Endometrial microvascular endothelial cells (primary cell): ENCODE data around the gene RSPO1. TPM values are rescaled to one million over a fixed set of nuclear protein-coding genes. Genes with fewer than 3 reads are reported as not detected.

Experiments
- in situ Hi-C: cut with HindIII; loops from 2 replicates; pipeline ENCODE4 v1.10.0; 2017; ENCODE audit warnings: low sequenced_read_pairs, low pct_unique_long_range_greater_than_20kb; ENCODE audit errors: inconsistent ontology term
- total RNA-seq: library from RNA; depleted of rRNA; stranded (reverse); fragments of >200 nt; gene quantifications from one replicate; pipeline ENCODE4 v1.2.3, GENCODE V29; 2015; ENCODE audit errors: inconsistent ontology term

RSPO1 gene
- total RNA-seq, 1 donor from 2014 or later: not detected

DNA sequence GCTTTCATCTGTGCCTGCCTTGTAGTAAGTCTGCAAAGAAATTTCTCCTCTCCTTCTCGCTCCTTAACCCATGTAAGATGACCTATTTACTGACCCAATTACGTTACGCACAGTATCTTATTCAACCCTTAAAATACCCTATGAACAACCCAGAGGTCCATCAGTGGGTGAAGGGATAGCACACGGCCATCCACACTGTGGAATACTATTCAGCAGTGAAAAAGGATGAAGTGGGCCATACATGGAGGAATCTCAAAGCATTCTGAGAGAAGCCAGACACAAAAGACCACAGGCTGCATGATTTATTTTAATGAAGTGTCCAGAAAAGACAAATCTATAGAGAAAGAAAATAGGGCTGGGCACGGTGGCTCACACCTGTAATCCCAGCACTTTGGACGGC lies 23.8 kb upstream of the RSPO1 start:
- in situ Hi-C loops: no loop called here

DNA sequence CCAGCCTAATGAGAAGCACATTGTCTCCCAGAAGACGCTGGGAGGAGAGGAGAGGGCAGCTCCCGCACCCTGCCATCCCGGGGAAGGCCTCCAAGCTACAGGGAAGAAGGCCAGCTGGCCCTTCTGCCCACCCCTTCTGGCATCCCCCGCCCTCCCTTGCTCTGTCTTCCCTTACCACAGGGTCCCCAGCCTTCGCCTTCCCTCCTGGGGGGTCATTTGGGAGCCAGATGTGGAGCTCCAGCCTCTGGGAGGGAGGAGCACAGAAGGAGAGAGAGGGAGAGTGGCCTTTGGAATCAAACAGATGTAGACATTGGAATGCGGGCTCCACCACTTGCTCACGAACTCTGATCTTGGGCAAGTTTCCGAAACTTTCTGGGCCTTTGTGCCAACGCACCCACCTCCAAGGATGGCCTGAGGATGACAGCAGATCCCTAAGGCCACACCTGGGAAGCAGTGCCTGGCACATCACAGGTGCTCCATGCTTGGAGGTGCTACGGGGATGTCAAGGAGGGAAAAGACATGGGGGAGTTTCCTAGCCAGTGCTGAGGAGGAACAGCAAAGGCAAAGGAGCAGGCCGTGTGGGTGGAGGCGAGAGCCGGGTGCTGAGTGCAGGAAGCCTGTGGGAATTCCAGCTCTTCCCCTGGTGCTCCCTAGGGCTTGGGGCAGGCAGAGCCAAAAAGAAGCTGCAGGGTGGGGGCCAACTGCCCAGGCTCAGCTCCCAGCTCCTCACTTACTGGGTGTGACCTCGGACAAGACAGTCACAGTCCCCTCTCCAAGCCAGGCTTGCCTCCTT lies 23.1 kb upstream of the RSPO1 start:
- in situ Hi-C loops: no loop called here

DNA sequence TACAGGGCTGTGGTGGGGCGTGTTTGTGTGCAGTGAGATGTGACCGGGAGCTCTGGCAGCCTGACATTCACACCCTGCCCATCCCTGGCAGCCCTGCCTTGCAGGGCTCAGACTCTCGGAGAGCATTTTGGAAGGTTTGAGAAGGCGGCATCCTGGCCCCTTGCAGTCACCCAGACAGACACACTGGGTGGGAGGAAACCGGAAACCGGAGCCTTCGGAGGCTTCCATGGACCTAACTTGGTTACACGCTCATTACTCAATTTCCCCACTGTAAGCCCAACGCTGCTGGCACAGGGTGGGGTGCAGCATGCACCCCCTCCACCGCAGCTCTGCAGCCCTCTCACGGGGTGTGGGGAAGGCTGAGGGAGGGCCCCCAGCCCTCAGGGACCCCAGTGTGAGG lies 22.2 kb upstream of the RSPO1 start:
- in situ Hi-C loops: no loop called here

DNA sequence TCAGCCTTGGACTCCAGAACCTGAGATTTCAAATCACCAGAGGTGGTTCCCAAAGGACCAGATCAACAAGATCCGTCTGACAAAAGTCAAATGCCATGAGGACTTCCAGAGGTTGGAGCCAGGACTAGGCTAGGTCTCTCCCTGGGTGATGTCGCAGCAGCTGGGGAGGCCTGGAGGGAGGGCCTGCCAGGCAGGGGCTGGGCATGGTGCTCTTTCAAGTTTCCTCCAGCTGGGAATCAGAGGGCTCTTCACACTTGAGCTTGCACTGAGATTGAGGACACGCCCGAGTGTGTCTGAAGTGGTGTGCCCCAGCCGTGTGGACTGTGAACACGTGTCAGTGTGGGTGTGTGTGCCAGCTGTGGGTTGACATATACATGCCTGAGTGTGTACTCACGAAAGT lies 21.3 kb upstream of the RSPO1 start:
- in situ Hi-C loops: no loop called here

DNA sequence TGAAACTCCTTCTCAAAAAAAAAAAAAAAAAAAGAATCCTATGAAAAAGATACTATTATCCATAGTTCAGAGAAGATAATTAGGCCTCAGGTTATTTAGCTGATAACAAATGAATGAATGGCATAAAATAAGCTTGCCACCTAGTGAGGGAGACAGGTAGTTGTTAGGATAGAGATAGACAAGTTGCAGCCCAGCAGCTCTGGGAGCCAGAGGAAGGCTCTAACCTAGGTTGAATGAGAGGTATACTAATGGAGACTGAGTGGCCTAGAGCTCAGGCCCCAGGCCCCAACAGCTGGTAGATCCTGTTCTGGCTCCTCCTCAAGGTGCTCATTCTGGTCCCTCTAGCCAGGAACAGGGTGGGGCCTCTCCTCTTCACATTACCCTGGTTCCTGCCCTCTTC lies 20.6 kb upstream of the RSPO1 start:
- in situ Hi-C loops: no loop called here

DNA sequence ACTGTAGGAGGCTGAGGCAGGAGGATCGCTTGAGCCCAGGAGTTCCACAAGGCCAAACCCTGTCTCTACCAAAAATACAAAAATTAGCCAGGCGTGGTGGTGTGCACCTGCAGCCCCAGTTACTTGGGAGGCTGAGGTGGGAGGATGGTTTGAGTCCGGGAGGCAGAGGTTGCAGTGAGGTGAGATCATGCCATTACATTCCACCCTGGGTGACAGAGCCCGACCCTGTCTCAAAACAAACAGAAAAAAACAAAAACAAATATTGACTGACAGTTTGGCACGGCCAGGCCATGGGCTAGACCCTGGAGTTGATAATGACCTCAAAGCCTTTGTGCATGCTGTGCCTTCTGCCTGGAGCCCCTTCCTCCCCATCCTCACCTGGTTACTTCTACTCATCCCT lies 19.2 kb upstream of the RSPO1 start:
- in situ Hi-C loops: no loop called here

DNA sequence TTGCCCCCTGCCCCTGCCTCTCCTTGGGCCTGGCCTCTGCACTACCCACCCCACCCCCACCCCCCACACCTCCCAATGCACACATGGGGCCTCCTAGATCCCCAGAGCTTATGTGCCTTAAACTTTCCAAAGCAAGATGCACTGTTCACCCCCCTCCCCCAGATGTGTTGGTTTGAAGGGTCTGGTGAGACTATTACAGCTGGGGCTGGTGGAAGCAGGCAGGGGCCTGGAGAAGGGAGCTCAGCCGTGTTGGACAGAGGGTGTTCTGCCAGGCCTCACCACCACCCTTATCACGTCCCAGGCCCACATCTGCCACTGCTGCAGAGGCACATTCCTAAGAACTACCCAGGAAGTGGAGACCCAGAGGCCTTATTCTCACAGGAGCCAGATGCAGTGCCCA lies 18.3 kb upstream of the RSPO1 start:
- in situ Hi-C loops: no loop called here

DNA sequence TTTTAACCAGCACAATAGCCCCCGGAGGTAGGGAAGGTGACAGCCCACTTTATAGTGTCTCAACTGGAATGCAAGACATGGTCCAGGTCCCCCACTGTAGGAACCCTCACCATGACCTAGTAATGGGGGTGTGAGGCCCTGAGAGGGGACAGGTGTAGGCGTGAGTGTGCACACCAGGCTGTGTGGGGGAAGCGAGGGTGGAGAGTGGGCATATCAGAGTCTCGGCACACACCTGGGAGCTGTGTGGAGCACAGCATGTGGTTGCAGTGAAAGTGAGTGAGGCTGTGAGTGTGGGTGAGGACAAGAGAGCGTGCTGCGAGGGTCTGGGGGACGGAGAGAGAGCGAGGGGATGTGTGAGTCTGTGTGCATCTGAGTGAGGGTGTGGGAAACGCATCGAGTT lies 17.1 kb upstream of the RSPO1 start:
- in situ Hi-C loops: no loop called here

DNA sequence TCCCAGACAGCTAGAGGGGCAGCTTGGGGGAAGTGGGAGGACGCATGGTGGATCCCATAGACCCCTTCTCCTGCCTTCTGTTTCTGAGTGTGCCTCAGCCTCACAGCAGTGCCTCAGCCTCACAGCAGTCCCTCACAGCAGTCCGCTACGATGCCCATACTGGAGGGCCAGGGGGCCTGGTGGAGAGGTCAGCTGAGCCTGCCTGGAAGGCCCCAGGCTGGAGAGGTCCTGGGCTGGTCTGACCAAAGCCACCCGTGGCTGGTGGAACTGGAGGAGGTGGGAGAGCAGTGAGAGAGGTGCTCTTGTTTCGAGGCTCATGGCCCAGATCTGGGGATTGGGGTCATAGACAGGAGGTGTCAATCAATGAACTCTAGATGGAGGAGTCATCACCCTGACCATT lies 16.0 kb upstream of the RSPO1 start:
- in situ Hi-C loops: no loop called here

DNA sequence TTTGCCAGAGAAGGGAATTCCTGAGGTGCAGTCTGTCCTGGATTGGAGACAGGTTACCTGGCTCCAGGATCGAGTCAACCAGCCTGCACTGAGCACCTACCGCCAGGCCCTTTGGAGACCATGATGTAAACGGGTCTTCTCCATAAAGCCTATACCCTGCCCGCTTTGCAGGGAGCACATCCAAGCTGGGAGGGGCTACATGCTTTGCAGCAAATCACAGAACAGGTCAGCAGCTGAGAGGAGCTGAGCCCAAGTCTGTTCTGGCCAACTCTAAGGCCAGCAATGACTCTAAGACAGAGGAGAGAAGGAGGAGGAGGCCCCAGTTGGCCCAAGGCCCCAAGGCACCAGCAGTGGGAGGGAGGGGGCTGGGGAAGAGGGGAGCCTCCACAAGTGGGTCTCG lies 15.5 kb upstream of the RSPO1 start:
- in situ Hi-C loops: no loop called here

DNA sequence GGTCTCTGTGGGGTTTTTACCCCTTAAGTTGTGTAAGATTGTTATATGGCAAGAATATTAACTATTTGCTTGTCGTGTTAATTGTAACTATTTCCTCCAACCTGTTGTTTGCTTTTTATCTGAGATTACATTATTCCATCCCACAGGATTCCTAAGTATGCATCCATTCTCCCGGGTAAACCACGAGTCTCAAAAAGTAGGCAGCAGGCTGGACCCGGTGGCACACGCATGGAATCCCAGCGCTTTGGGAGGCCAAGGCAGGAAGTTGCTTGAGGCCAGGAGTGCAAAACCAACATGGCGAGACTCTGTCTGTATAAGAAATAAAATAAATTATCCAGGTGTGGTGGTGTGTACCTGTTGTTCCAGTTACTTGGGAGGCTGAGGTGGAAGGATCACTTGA lies 12.6 kb upstream of the RSPO1 start:
- in situ Hi-C loops: no loop called here

DNA sequence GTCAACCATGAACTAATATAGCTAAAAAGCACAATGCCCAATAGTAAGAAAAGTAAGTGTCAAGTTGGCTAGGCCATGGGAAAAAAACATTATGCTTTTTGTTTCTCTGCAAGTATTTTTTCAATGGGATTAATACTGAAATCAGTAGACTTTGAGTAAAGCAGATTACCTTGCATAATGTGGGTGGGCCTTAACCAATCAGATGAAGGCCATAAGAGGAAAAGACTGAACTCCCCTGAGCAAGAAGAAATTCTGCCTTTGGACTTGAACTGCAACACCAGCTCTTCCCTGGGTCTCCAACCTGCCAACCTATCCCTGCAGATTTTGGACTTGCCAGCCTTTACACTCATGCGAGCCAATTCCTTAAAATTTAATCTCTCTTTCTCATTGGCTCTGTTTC lies 6.4 kb upstream of the RSPO1 start:
- in situ Hi-C loops: no loop called here

DNA sequence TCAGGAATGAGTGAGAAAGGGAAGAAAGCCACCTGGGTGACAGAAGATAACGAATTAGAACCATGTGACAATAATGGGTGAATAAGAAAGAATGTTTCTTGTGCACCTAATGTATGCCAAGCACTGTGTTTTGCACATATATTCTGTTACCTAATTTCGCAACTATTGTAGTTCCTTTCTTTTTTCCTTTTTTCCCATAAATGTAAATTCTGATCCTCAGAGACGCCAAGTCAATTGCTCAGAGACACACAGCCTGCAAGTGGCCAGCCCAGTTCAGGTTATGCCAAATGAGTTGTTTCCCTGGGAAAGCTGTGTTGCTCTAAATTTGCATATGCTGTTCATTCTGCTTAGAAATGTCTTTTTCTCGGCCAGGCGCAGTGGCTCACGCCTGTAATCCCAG lies 1.7 kb upstream of the RSPO1 start:
- in situ Hi-C loops: no loop called here

DNA sequence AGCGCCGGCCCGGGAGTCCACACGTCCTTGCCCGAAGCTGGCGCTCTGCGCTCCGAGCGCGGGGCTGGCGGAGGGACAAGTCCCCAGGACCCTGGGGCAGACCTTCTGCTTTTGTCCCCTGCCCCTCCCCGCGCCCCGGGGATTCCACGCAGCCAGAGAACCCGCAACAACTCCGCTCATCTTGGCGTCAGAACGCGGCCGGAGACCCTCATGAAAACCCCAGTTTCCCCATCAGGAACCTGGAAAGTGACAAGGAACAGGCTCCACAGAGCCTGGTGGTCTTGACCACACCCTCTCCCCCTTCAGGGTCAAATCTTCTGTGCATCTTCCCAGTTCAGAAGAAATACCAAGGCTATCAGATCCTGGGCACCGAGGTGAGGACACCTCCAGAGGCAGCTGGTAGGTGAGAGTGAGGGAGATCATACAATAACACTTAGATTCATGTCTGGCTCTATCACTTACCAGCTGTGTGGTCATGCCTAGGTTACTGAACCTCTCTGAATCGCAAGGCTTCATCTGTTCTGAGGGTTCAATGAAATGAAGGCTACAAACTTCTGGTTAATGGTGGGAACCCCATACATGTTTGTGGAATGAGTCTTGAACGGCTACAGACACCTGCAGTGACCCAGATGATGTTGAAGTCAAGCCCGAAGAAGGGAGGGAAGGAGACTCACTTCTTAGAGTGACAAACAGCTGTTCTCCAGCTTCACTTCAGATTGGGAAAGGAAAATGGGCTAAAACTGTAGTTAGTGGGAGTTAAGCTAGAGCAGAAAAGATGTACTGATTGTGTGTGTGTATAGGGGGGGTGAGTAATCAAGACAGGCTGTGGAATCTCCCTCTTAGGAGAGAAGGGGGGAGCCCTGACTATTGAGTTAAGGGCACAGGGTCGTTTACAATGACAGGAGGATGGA lies 555 bp upstream of the RSPO1 start:
- in situ Hi-C loops: no loop called here

DNA sequence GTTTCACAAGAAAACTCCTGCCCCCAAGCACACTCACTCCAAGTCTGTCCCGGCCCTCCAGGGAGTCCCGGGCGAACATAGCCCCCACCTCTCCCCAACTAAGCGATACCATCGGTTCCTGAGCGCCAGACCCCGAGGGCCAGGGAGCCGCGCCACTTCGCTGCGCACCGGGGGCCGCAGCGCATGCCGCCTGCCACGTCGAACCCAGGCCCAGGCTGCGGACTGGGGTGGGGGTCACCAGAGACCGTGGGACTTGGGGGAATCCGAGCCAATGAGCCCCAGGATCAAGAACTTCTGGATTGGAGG lies 801 bp downstream of the RSPO1 start:
- in situ Hi-C loops: no loop called here

DNA sequence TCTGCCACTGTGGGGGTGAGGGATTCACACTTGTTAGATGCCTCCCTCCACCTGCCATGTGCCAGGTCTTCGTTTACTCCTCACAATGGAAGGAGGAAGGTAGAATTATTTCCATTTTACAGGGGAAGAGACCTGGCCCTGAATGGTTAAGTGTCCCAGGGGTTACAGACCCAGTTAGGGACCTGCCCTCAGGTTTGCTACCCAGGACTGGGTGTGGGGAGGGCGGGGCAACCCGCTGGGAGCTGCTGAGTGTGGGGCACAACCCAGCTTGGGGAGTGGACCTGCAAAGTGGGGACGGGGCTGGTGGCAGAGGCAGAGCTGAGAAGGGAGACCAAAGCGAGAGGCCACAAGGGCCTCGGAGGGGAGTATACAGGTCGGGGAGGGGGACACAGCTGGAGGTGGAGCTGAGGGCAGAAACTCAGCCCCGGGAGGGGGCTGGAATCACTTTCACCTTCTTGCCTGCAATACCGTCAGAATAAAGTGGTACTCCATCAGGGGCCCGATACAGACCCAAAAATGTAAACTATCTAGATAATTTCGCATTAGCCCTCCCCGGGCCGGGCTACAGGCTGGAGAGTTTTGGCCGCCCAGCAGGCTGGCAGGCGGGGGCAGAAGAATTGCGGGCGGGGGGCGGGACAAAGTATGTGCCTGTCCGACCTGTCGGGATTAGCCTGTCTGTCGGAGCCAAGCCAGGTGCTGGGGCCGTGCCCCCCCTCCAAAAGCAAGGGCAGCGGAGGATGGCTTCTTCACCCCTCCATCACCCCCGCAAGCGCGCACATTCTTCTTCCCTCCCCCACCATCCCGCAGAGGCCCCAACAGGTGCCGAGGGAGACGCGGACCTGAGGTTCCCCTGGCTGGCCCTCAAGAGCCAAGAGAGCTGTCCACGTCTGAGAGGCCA lies 1.4 kb downstream of the RSPO1 start:
- in situ Hi-C loops: no loop called here

DNA sequence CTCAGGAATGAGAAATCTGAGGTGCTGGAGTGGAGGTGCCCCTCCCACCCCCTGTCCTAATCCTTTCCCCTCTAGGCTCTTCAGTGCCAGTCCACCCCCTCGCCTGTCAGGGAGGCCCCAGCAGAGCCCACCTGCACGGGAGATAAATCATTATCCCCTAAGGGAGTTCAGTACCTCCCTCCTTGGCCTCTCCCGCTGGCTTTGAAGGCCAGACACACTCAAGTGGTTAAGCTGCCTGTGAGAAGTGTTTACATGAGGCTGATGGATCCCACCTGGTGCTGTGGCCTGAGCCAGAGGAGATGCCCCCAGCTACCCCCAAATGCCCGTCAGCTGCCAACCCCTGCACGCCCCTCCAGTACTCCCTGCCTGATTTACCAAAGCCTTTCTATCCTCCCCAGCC lies 3.7 kb downstream of the RSPO1 start:
- in situ Hi-C loops: no loop called here

DNA sequence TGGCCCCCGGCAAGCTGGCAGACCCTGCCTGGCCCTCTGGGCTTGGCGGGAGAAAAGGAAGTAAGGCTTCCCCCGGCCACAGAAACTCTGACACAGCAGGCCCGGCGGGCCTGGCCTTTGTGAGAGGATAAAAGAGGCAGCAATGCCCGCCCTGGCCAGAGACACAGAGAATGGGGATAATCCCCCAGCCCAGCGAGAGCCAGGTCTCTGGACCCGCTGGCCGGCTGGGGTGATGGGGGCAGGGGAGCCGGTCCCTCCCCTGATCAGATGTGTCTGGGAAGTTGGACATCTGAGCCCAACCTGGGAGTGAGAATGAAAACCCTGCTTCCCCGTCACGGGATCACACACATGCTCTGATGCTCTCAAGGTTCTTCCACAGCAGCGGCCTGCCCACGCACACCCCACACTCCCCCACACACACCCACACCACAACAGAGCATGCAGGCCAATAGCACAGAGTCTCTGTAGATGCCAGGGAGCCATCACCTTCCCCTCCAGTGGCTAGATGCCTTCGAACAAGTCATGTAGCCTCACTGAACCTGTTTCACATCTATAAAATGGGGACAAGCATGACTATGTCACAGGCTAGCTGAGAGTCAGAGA lies 4.2 kb downstream of the RSPO1 start:
- in situ Hi-C loops: no loop called here

DNA sequence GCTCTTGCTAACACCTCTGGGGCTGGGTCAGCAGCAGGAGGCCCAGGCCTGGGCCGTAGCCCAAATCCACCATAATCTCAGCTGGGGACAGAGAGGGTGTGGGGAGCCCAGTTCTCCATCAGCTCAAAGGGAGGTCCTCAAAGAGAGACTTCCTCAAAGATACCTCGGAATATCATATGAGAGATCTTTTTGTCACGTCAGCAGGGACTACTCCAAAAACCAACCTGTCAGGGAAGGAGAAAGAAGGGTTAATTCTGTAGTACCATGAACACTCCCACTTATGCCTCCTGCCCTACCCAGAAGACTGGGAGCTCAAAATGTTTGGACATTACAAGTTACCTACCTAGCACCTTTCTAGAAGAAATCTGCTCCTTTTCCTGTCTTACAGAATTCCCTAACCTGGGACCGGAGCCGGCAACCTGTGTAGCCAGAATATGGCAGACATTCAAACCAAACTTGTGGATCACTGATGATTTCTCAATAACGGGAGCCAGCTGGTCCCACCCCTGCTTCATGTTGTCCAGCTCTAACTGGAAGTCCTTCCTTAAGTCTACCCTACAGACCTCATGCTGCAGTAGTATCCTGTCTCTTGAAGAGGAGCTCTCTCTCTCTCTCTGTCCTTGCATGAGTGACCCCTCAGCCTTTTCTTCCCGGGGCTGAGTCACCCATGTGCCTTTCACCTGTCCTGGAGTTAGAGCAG lies 4.8 kb downstream of the RSPO1 start:
- in situ Hi-C loops: no loop called here
